ENCODE results near the gene MISP3.

The MISP3 gene

GRCh38 chr19:14073925-14074838 is 1.6 kb downstream of the MISP3 start:
- H3K27ac ChIP-seq: peak overlapping the region; percentile 74
- no peak for TF ChIP-seq CTCF (conservative IDR thresholded peaks at IDR 0.05)

GRCh38 chr19:14078411-14078810 is 5.8 kb downstream of the MISP3 start:
- no peak for TF ChIP-seq CTCF (conservative IDR thresholded peaks at IDR 0.05)
- no peak overlapping the region for H3K27ac ChIP-seq

GRCh38 chr19:14080887-14081796 is 8.6 kb downstream of the MISP3 start:
- TF ChIP-seq CTCF (conservative IDR thresholded peaks at IDR 0.05): no peak
- H3K27ac ChIP-seq: peak overlapping the region; percentile 76

GRCh38 chr19:14081797-14082674 is 9.4 kb downstream of the MISP3 start:
- TF ChIP-seq CTCF (conservative IDR thresholded peaks at IDR 0.05): no peak
- peak overlapping the region; percentile 76 for H3K27ac ChIP-seq

GRCh38 chr19:14082675-14082960 is 10.0 kb downstream of the MISP3 start:
- no peak overlapping the region for H3K27ac ChIP-seq
- no peak for TF ChIP-seq CTCF (conservative IDR thresholded peaks at IDR 0.05)

GRCh38 chr19:14085309-14085995 is 12.9 kb downstream of the MISP3 start, which contains the start of gene C19orf67:
C19orf67 (minus strand) TSS chr19:14085783; CDS start chr19:14085627, 156 bp downstream.
- no peak for TF ChIP-seq CTCF (conservative IDR thresholded peaks at IDR 0.05)
- H3K27ac ChIP-seq: no peak within 1 kb of the TSS
